AG04450 (cell line): ENCODE data around the gene STK40. TPM values are rescaled to one million over a fixed set of nuclear protein-coding genes. Genes with fewer than 3 reads are reported as not detected.

Source experiments
- CTCF ChIA-PET: fragments of 300-600, 350-600 bp; formaldehyde crosslinking; extraction: SDS; loops from one replicate; lab custom pipeline; 2022; ENCODE audit warnings: antibody characterized with exemption, inconsistent platforms; lab: Charles Lee
- POLR2A ChIA-PET: fragments of 350-600 bp; formaldehyde crosslinking; extraction: SDS; loops from one replicate; lab custom pipeline; 2021; ENCODE audit warnings: antibody characterized with exemption, inconsistent platforms; lab: Yijun Ruan, JAX
- DNase-seq: peaks from one replicate; pipeline ENCODE4 v3.0.0-alpha.2; 2011; ENCODE audit warnings: low read depth, low spot score
- H3K27ac ChIP-seq: one replicate; pipeline ENCODE4 v1.5.1; 2012; ENCODE audit warnings: low read depth, low read length, control low read depth
- H3K27me3 ChIP-seq: one replicate; pipeline ENCODE4 v1.6.0; 2012; ENCODE audit warnings: low read length; ENCODE audit not compliant: control insufficient read depth, insufficient read depth
- H3K4me3 ChIP-seq: 2 replicates; pipeline ENCODE4 v1.5.1; 2011; ENCODE audit warnings: mild to moderate bottlenecking, low read depth, low read length, control low read depth
- H3K9me3 ChIP-seq: 2 replicates; pipeline ENCODE4 v1.5.1; 2012; ENCODE audit warnings: low read length; ENCODE audit not compliant: control insufficient read depth, insufficient read depth
- polyA plus RNA-seq: library from polyadenylated mRNA; depleted of rRNA; stranded (reverse); fragments of >200 nt; gene quantifications from 2 replicates; pipeline ENCODE4 v1.2.3, GENCODE V29; 2011
- TF ChIP-seq, protein P1 (sequence below): IDR thresholded peaks from 2 replicates; pipeline ENCODE4 v1.5.1; 2011; ENCODE audit warnings: low read depth, low read length, control low read depth, inconsistent platforms

STK40 gene
- polyA plus RNA-seq, 1 experiment: 26.4 TPM

DNA sequence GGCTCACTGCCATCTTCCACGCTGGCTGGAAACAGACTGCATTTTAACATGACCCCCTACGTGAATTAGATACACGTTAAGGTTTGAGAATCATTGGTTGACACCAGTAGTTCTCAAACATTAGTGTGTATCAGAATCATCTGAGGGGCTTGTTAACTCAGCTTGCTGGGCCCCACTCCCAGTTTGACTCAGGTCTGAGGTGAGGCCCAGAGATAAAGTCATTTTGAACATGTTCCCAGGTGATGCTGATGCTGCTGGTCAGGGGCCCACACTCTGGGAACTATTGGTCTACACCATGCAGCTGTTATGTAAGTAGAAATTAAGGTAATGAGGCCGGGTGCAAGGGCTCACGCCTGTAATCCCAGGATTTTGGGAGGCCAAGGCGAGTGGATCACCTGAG lies 10.6 kb upstream of the STK40 start:
- CTCF ChIA-PET: interaction anchor here (2.0 kb wide), 1 partner anchor 24 kb away, joined by 6 read pairs; no protein-coding TSS in a partner anchor
- TF ChIP-seq, protein P1, sequence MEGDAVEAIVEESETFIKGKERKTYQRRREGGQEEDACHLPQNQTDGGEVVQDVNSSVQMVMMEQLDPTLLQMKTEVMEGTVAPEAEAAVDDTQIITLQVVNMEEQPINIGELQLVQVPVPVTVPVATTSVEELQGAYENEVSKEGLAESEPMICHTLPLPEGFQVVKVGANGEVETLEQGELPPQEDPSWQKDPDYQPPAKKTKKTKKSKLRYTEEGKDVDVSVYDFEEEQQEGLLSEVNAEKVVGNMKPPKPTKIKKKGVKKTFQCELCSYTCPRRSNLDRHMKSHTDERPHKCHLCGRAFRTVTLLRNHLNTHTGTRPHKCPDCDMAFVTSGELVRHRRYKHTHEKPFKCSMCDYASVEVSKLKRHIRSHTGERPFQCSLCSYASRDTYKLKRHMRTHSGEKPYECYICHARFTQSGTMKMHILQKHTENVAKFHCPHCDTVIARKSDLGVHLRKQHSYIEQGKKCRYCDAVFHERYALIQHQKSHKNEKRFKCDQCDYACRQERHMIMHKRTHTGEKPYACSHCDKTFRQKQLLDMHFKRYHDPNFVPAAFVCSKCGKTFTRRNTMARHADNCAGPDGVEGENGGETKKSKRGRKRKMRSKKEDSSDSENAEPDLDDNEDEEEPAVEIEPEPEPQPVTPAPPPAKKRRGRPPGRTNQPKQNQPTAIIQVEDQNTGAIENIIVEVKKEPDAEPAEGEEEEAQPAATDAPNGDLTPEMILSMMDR: no peak
- POLR2A ChIA-PET: interaction anchor here (0.6 to 0.7 kb wide), 3 partner anchors 44 to 246 kb away, joined by 3 to 5 read pairs (median 4); no protein-coding TSS in a partner anchor
- no peaks in the 10 kb centered on the region for H3K27me3 ChIP-seq
- no peaks in the 10 kb centered on the region; the same call in 1 of the 2 replicates for H3K9me3 ChIP-seq
- no peak overlapping the region for H3K27ac ChIP-seq
- no peak for DNase-seq
- peak overlapping the region; percentile 84; the same call in 1 of the 2 replicates for H3K4me3 ChIP-seq

DNA sequence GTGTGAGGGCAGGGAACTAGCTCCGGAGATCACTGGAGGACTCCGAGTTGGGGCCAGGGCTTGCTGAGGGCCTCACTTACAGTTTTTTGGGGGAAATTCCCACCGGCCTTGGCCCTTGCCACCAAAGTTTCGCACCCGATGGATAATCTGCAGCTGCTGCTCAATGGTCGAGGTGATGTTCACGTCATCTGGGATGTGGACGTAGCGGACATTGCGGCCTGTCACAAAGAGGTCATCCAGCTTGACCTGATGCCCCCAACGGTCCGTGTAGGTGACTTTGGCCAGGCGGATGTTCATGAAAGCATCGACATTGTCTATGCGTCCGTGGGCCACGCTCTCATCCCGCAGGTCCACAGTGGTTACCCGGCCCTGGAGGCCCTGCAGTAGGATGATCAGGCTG lies 8.0 kb upstream of the STK40 start:
- Histone ChIP-seq H3K27me3 (no peaks in the 10 kb centered on the region), H3K9me3 (no peaks in the 10 kb centered on the region), H3K27ac (no peak overlapping the region), H3K4me3 (no peak overlapping the region)
- ChIA-PET POLR2A (no interaction called here), CTCF (interaction anchor here (1.3 kb wide), 1 partner anchor 27 kb away, joined by 3 read pairs; no protein-coding TSS in a partner anchor)
- DNase-seq: no peak
- TF ChIP-seq, protein P1: no peak

DNA sequence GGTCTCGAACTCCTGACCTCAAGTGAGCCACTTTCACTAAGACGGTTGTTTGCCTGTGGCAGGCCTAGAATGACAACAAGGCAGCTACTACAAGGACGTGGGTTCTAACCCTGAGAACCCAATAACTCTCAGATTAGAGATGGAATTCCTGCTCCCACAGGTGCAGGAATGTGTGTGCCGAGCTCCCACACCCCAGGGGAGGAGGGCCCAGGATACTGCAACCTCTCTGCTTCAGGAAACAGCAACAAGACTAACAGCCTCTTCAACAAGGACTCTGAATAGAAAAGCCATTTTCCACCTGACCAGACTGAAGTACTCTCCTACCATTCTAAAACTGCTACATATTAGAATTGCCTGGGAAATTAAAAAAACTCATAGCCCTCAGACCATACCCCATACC lies 7.1 kb upstream of the STK40 start:
- no peak for DNase-seq
- no peaks in the 10 kb centered on the region for H3K27me3 ChIP-seq
- no peak overlapping the region for H3K4me3 ChIP-seq
- TF ChIP-seq, protein P1: no peak
- H3K27ac ChIP-seq: no peak overlapping the region
- ChIA-PET CTCF (interaction anchor here (1.3 kb wide), 2 partner anchors 25 to 27 kb away, joined by 3 read pairs; no protein-coding TSS in a partner anchor), POLR2A (no interaction called here)
- no peaks in the 10 kb centered on the region for H3K9me3 ChIP-seq

DNA sequence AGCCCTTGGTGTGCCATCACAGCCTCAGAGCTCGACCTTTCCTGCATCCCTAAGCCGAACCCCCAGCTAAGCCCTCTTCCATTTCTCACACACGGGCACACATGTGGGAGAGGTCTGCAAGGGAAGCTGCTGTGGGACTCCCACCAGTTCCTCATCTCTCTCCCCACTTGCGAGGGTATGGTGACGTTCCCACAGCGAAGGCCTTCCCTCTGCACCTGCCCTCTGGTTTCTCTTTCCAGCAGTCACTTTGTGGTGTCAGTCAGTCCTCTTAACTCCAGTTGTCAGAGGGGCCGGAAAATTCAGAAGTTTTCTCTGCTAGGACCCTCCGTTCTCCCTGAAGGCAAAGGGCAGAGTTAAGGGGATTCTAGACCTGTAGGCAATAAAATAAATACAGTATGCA lies 5.5 kb upstream of the STK40 start:
- Histone ChIP-seq H3K4me3 (no peak overlapping the region), H3K9me3 (no peaks in the 10 kb centered on the region), H3K27ac (no peak overlapping the region), H3K27me3 (no peaks in the 10 kb centered on the region)
- ChIA-PET POLR2A (no interaction called here), CTCF (no interaction called here)
- TF ChIP-seq, protein P1: no peak
- no peak for DNase-seq

DNA sequence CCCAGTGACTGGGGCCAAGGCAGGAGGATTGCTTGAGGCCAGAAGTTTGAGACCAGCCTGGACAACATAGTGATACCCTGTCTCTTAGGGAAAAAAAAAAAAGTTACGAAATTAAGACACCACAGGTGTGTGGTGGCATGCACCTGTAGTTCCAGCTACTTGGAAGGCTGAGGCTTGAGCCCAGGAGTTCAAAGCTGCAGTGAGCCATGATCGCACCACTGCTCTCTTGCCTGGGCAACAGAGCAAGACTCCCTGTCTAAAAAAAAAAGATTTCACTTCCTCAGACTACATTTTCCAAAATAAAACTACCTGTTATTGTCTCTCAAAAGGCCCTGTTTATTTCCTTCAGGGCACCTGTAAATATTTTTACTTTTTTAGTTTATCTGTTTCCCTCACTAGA lies 4.7 kb upstream of the STK40 start:
- H3K9me3 ChIP-seq: no peaks in the 10 kb centered on the region; the same call in 1 of the 2 replicates
- no peak overlapping the region for H3K27ac ChIP-seq
- no peaks in the 10 kb centered on the region for H3K27me3 ChIP-seq
- no peak overlapping the region for H3K4me3 ChIP-seq
- DNase-seq: no peak
- POLR2A ChIA-PET: interaction anchor here (0.6 kb wide), 1 partner anchor 18 kb away, joined by 13 read pairs; no protein-coding TSS in a partner anchor
- TF ChIP-seq, protein P1: no peak
- CTCF ChIA-PET: no interaction called here
